Measurements from ENCODE around the gene CD86. TPM values are rescaled to one million over a fixed set of nuclear protein-coding genes. Genes with fewer than 3 reads are reported as not detected.

Gene CD86
- total RNA-seq, 1 experiment from 2014 or later: not detected

DNA sequence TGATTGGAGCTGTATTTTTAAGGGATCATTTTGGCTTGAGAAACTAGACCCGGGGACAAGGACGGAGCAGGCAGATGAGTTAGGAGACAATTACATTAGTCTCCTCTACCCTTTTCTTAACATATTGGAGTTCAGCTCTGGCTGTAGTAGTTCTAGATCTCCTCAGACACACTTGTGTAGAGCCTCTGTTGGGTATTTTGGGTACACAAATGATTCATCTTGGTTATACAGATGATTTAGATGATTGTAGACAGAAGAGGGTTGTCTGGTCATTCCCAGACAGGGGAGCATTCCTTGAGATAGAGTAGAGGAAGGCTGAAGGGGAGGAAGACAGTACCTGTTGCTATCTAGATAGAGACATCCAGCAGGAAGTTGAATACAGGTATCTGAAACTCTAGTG lies 43.4 kb downstream of the CD86 start:
- Histone ChIP-seq H4K20me1 (ENCODE audit: insufficient read depth) (no peaks in the 10 kb centered on the region), H3K9me3 (ENCODE audit: control insufficient read depth in 1 of 2, insufficient read depth in 1 of 2, low read depth in 1 of 2, low read length in 2 of 2) (no peaks in the 10 kb centered on the region), H3K4me3 (replicated peaks in 1 of 2; ENCODE audit: low read depth in 1 of 2, low read length in 2 of 2) (no peak overlapping the region), H3K9ac (ENCODE audit: low read length) (no peak overlapping the region), H3K36me3 (ENCODE audit: control insufficient read depth in 1 of 2, insufficient read depth in 2 of 2, low read length in 2 of 2) (no peaks in the 10 kb centered on the region), H2AFZ (ENCODE audit: low read depth, low read length, poor library complexity, severe bottlenecking) (no peak overlapping the region), H3K9me2 (ENCODE audit: insufficient read depth) (no peaks in the 10 kb centered on the region), H3K27me3 (ENCODE audit: insufficient read depth, low read length) (0 out of 2 replicates have a peak, but pooled peaks cover 14% of the 10 kb centered on the region), H3K4me1 (ENCODE audit: control insufficient read depth in 1 of 2, insufficient read depth in 2 of 2, low read length in 2 of 2) (no peaks in the 10 kb centered on the region), H3K79me2 (ENCODE audit: insufficient read depth, low read length) (no peaks in the 10 kb centered on the region), H3K27ac (ENCODE audit: low read depth, low read length) (no peak overlapping the region), H3K4me2 (ENCODE audit: low read length) (no peak overlapping the region)
- ChIA-PET RAD21 (ENCODE audit: low non-redundant PET in 1 of 2, low total read pairs in 2 of 2, uncharacterized antibody in 2 of 2, unreplicated experiment in 2 of 2) (no interaction called here), POLR2A (interaction anchor here (0.6 kb wide), 1 partner anchor 223 kb away, joined by 3 read pairs; no protein-coding TSS in a partner anchor), CTCF (no interaction called here)
- DNase-seq (ENCODE audit: low read depth, low spot score) (no peak), ATAC-seq (no peak)
- TF ChIP-seq EZH2 (IDR thresholded peaks at IDR 0.05) (no peak), SRF (IDR thresholded peaks at IDR 0.05; ENCODE audit: low read depth) (no peak), ELF1 (IDR thresholded peaks at IDR 0.05; ENCODE audit: borderline replicate concordance, low read depth) (no peak), POLR2AphosphoS5 (IDR thresholded peaks at IDR 0.05; ENCODE audit: low read depth, low read length) (no peak), ZFX (IDR thresholded peaks at IDR 0.05) (no peak), POLR2A (IDR thresholded peaks at IDR 0.05; ENCODE audit: borderline replicate concordance, extremely low read depth, insufficient read depth, insufficient read length) (no peak), SIN3A (IDR thresholded peaks at IDR 0.05; ENCODE audit: low read depth) (no peak), TCF7L2 (IDR thresholded peaks at IDR 0.05; ENCODE audit: borderline replicate concordance, extremely low read depth, insufficient read depth, insufficient read length) (no peak)
- TF ChIP-seq, protein P1, sequence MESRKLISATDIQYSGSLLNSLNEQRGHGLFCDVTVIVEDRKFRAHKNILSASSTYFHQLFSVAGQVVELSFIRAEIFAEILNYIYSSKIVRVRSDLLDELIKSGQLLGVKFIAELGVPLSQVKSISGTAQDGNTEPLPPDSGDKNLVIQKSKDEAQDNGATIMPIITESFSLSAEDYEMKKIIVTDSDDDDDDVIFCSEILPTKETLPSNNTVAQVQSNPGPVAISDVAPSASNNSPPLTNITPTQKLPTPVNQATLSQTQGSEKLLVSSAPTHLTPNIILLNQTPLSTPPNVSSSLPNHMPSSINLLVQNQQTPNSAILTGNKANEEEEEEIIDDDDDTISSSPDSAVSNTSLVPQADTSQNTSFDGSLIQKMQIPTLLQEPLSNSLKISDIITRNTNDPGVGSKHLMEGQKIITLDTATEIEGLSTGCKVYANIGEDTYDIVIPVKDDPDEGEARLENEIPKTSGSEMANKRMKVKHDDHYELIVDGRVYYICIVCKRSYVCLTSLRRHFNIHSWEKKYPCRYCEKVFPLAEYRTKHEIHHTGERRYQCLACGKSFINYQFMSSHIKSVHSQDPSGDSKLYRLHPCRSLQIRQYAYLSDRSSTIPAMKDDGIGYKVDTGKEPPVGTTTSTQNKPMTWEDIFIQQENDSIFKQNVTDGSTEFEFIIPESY (IDR thresholded peaks at IDR 0.05; ENCODE audit: extremely low read depth, insufficient replicate concordance, low read length): no peak
- intact Hi-C loops (cut with micrococcal nuclease): no loop called here
- no TSS peak for BruUV-seq (replicated peaks)

Data from HCT116 (cell line).